GM21619 (cell line): ENCODE data around the gene MAG.

Experiments used
- ATAC-seq: cut with Tn5 transposase; IDR thresholded peaks from one replicate; pipeline ENCODE4 v1.9.1; 2021; ENCODE audit not compliant: unreplicated experiment

The MAG gene

DNA sequence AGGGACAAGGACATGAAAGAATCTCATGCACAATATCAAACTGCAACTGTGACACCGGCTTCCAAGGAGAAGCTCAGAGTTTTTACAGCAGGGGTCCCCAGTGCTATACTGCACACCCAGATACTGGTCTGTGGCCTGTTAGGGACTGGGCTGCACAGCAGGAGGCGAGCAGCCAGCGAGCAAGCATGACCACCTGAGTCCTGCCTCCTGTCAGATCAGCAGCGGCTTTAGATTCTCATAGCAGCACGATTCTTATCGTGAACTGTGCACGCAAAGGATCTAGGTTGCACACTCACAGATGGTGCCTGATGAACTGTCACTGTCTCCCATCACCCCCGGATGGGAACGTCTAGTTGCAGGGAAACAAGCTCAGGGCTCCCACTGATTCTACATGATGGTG is 23.9 kb downstream of the MAG start:
- ATAC-seq = no peak

DNA sequence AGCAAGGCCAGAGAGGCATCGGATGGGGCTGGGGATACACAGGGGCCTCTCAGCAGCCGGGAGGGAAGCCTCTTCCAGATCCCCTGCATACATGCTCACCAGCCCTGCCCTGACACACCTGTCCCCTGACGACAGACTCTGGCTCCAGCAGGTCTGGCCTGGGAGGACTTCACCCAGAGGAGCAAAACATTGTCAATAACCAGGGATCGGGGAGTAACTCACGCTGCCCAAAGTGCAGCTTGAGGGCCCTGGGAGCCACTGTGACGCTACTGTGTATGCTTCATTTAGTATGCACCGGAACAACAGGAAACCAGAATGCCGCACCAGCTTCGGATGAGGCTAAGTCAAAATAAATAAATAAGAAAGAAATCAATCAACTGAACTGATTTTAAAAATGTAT is 24.6 kb downstream of the MAG start:
- no peak for ATAC-seq

GRCh38 chr19:35317464-35318043 is 25.6 kb downstream of the MAG start:
- ATAC-seq = no peak

DNA sequence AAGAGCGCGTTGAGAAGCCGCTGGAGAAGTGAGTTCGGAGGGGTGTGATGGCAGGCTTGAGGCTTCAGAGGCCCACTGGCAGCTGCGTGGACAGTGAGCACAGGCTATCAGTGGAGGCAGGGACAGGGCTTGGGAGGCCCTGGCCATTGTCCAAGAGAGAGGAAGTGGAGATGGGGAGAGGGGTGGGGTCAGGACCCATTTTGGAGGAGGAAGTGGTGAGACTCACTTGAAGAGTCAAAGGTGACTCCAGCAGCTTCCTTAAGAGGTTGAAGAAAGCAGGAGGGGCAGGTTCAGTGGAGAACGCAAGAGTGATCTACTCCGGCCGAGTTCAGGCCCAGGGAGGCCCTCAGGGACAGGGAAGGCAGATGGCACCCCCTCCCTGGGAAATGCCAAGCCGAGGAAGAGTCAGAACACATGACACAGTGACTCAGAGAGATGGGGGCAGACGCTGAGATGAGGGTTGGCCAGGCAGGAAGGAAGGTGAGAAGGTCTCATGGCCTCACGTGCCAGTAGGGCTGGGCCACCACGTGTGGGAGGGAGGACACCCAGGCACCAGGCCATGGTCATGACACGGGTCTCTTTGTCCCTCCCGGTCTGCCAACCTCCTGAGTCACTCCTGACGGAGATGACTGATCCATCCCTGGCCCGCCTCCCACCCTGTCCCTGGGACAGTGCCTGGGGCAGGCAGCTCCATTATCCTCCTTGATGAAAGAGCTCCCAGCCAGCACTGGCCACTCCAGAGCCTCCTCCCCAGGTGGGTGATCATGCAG is 26.9 kb downstream of the MAG start:
- no peak for ATAC-seq

DNA sequence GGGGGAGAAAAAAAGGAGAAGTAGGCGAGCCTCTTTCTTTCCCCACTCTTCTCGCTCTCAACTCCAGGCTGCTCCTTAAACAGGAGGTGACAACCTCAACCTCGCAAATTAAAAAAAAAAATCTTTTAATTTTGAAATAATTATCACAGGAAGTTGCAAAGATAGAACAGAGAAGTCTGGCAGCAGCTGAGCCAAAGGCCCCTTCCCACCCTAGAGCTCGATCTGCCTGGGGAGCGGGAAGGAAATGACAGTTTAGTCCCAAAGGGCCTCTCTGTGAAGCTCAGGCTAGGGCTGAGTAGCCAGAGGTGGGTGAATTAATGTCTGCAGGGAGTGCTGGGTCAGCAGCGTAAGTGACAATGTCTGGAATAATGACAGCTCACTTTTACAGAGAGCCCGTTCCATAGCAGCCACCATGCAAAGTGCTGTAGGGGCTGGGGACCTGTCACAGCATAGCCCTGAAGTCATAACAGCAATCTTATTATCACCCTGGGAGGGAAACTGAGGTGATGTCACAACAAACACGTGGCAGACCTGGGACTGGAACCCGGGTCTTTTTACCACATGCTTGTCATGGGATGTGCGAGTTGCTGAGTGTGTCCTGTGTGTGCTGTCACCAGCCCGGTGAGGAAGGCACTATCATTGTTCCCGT is 28.2 kb downstream of the MAG start:
- ATAC-seq = no peak

DNA sequence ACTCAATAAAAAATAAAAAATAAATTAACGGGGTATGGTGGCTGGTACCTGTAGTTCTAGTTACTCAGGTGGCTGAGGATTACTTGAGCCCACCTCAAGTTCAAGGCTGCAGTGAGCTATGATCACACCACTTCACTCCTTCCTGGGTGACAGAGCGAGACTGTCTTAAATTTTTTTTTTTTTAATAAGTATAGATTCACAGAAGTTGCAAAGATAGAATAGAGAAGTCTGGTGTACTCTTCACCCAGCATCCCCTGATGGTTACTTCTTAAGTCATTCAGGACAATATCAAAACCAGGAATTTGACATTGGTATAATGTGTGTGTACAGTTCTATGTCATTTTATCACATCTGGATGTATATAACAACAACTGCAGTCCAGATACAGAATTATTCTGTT is 29.3 kb downstream of the MAG start:
- no peak for ATAC-seq

- ATAC-seq = no peak
These were observed 30.1 kb downstream of the MAG start for GRCh38 chr19:35322014-35322413.

DNA sequence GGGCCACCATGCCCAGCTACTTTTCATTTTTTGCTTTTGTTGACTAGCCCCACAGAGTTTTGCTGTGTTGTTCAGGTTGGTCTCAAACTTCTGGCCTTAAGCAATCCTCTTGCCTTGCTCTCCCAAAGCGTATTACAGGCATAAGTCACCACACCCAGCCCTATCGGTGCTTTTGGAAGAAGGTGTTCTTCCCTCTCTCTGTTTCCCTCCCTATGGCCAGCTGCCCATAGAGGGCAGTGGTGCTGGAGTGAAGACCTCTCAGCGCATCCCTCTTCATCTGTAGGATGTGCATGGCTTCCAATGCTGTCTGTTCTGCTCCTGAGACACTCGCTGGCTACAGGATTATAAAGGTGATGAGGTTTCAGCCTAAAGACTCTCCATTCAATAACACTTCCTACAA is 35.7 kb downstream of the MAG start:
- ATAC-seq = no peak

- ATAC-seq = no peak
These were observed 36.9 kb downstream of the MAG start, which contains the start of gene CD22 for GRCh38 chr19:35328851-35329285. Gene CD22, plus strand, starts transcription at chr19:35329187. Its CDS starts 2,854 bp downstream, at chr19:35332041.

DNA sequence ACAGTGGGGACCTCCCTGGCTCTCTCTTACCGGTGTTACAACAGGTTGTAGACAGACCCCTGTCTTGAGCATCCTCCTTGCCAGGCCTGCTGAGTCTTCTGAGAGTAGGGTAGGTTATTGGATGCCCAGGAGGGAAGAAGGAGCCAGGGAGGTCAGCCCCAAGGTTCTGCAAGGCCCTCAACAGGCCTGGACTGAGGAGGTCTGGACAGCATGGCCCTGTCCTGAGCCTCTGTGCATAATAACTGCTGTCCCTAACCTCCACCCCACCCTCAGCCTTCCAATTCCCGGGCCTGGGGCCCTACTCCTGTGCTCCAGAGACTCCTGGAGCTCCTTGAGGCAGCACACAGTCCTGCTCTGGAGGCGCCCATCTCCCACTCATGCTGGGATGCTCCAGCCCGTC is 37.4 kb downstream of the MAG start:
- ATAC-seq = no peak

- ATAC-seq = peak; percentile 52
These were observed 38.5 kb downstream of the MAG start for GRCh38 chr19:35330475-35330874.

- no peak for ATAC-seq
These were observed 39.7 kb downstream of the MAG start for GRCh38 chr19:35331551-35332214.

- no peak for ATAC-seq
These were observed 40.9 kb downstream of the MAG start for GRCh38 chr19:35332817-35333216.

GRCh38 chr19:35334144-35334753 is 42.3 kb downstream of the MAG start:
- no peak for ATAC-seq

- ATAC-seq = no peak
These were observed 44.4 kb downstream of the MAG start for GRCh38 chr19:35336166-35336955.

DNA sequence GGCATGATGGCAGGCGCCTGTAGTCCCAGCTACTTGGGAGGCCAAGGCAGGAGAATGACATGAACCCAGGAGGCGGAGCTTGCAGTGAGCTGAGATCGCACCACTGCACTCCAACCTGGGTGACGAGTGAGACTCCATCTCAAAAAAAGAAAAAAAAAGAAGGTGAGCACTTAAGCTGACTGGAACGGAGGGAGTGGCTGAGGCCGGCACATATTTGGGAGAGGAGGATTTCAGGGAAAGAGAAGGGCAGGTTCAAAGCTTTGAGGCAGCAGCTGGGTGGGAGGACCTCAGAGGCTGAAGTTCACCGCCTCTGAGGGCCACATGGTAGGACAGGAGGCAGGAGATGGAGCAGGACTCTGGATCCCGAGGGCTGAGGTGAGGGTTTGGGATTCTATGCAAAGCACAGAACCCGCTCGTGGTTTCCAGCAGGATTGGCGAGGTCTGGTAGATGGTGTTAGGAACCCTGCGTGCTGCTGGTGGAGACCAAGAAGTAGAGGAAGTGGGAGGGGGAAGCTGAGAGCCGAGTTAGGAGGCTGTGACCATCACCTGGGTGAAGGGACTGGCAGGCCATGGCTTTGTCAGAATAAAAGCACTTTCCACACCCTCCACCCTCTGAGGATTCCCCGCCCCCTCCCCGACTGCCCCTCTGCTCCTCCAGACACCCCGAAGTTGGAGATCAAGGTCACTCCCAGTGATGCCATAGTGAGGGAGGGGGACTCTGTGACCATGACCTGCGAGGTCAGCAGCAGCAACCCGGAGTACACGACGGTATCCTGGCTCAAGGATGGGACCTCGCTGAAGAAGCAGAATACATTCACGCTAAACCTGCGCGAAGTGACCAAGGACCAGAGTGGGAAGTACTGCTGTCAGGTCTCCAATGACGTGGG is 45.4 kb downstream of the MAG start:
- ATAC-seq = no peak

DNA sequence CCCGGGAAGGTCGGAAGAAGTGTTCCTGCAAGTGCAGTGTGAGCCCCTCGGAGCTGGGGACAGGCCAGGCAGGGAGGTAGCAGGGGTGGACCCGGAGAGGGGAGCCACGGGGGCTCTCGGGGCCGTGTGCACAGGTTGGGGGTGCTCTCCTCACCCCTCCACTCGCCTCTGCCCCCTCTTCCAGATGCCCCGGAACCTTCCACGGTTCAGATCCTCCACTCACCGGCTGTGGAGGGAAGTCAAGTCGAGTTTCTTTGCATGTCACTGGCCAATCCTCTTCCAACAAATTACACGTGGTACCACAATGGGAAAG is 46.0 kb downstream of the MAG start:
- ATAC-seq = no peak

DNA sequence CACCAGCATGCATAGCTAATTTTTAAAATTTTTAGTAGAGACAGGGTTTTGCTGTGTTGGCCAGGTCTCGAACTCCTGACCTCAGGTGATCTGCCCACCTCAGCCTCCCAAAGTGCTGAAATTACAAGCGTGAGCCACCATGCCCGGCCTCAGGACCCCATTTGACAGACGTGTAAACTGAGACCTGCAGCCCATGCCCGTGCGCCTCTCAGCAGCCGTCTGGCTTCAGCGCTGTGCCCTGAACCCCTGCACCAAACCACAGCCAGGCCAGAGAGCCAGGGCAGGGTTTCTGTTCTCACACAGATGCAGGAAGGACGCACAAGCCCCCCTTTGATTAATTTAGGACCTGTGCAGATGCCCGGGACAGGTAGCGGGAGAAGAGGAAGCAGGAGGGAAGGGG is 48.5 kb downstream of the MAG start:
- no peak for ATAC-seq

DNA sequence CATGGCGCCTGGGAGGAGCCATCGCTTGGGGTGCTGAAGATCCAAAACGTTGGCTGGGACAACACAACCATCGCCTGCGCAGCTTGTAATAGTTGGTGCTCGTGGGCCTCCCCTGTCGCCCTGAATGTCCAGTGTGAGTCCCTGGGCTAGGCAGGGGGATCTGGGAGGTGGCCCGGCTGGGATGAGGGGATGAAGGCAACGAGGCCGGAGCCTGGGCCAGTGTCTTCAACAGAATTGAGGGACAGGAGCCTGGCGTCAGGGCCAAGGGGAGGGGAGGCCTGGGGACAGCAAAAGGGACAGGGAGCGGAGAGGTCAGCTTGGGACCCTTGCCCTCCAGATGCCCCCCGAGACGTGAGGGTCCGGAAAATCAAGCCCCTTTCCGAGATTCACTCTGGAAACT is 49.0 kb downstream of the MAG start:
- no peak for ATAC-seq
